IMR-90 (cell line): ENCODE results near the gene SLC25A25. TPM values are rescaled to one million over a fixed set of nuclear protein-coding genes. Genes with fewer than 3 reads are reported as not detected.

Experiments
- ATAC-seq: fragments of 200-7000 bp; cut with Tn5 transposase; 2 replicates; pipeline ENCODE4 v1.9.1; 2020; ENCODE audit warnings: low read depth, mild to moderate bottlenecking, moderate library complexity
- BruUV-seq: library from RNA; stranded (reverse); fragments of 400-500 nt; replicated peaks from 2 replicates; lab custom pipeline; 2021; lab: Mats Ljungman, UMichigan
- CTCF ChIA-PET: fragments of 300-600 bp; formaldehyde crosslinking; extraction: SDS; loops from one replicate; lab custom pipeline; 2021; ENCODE audit warnings: antibody characterized with exemption; lab: Yijun Ruan, JAX
- POLR2A ChIA-PET: fragments of 300-600 bp; sonication (Branson Sonifier 250); formaldehyde crosslinking; loops from one replicate; lab custom pipeline; 2022; ENCODE audit warnings: antibody characterized with exemption; ENCODE audit not compliant: unreplicated experiment; lab: Charles Lee
- DNase-seq: peaks from one replicate; pipeline ENCODE4 v3.0.0; 2013
- H2AFZ ChIP-seq: replicated peaks from 2 replicates; pipeline ENCODE3; 2013; ENCODE audit warnings: low read length, mild to moderate bottlenecking; ENCODE audit not compliant: poor library complexity
- H2AK5ac ChIP-seq: 2 replicates; pipeline ENCODE4 v1.6.1; 2013; ENCODE audit warnings: low read depth, low read length, inconsistent platforms
- H2AK9ac ChIP-seq: replicated peaks from 2 replicates; pipeline ENCODE3; 2013; ENCODE audit warnings: mild to moderate bottlenecking, low read depth, low read length, moderate library complexity; ENCODE audit not compliant: poor library complexity
- H2BK120ac ChIP-seq: 2 replicates; pipeline ENCODE4 v1.6.1; 2013; ENCODE audit warnings: low read depth, low read length, inconsistent platforms
- H2BK15ac ChIP-seq: 3 replicates; pipeline ENCODE4 v1.6.1; 2013; ENCODE audit warnings: low read depth, low read length, inconsistent platforms
- H2BK20ac ChIP-seq: 2 replicates; pipeline ENCODE4 v1.6.1; 2013; ENCODE audit warnings: low read depth, mild to moderate bottlenecking, inconsistent platforms, low read length, moderate library complexity
- H2BK5ac ChIP-seq: 2 replicates; pipeline ENCODE4 v1.6.1; 2013; ENCODE audit warnings: mild to moderate bottlenecking, low read depth, low read length, inconsistent platforms; ENCODE audit not compliant: poor library complexity, severe bottlenecking
- H3K14ac ChIP-seq: replicated peaks from 2 replicates; pipeline ENCODE4 v1.6.1; 2013; ENCODE audit warnings: low read depth, low read length, inconsistent platforms
- H3K18ac ChIP-seq: 2 replicates; pipeline ENCODE4 v1.6.1; 2013; ENCODE audit warnings: low read depth, low read length, control low read depth
- H3K23ac ChIP-seq: 2 replicates; pipeline ENCODE4 v1.6.1; 2013; ENCODE audit warnings: low read depth, low read length, inconsistent platforms
- H3K27ac ChIP-seq: 2 replicates; pipeline ENCODE4 v1.5.1; 2013; ENCODE audit warnings: mild to moderate bottlenecking, control low read depth, low read length; ENCODE audit not compliant: insufficient read depth
- H3K27me3 ChIP-seq: 2 replicates; pipeline ENCODE4 v1.6.1; 2013; ENCODE audit warnings: low read length; ENCODE audit not compliant: control insufficient read depth, insufficient read depth
- H3K36me3 ChIP-seq: 2 replicates; pipeline ENCODE4 v1.6.1; 2013; ENCODE audit warnings: low read length, mixed read lengths; ENCODE audit not compliant: control insufficient read depth, insufficient read depth
- H3K4ac ChIP-seq: 2 replicates; pipeline ENCODE4 v1.6.1; 2013; ENCODE audit warnings: low read depth, low read length, inconsistent platforms
- H3K4me1 ChIP-seq: 2 replicates; pipeline ENCODE4 v1.6.1; 2013; ENCODE audit warnings: low read length, mixed read lengths; ENCODE audit not compliant: control insufficient read depth, insufficient read depth
- H3K4me2 ChIP-seq: 2 replicates; pipeline ENCODE4 v1.6.1; 2013; ENCODE audit warnings: low read depth, mild to moderate bottlenecking, control low read depth, low read length, moderate library complexity
- H3K4me3 ChIP-seq: 2 replicates; pipeline ENCODE4 v1.5.1; 2013; ENCODE audit warnings: low read depth, mild to moderate bottlenecking, control low read depth, low read length, moderate library complexity; ENCODE audit not compliant: insufficient read depth
- H3K56ac ChIP-seq: 2 replicates; pipeline ENCODE4 v1.6.1; 2013; ENCODE audit warnings: low read length, inconsistent platforms; ENCODE audit not compliant: insufficient read depth; ENCODE audit errors: extremely low read depth
- H3K79me1 ChIP-seq, 2 experiments: 2 replicates each; pipeline ENCODE4 v1.6.1; 2013; ENCODE audit warnings: low read length in 2 of 2, inconsistent platforms in 1 of 2, low read depth in 1 of 2
- H3K9ac ChIP-seq: 2 replicates; pipeline ENCODE4 v1.6.1; 2013; ENCODE audit warnings: low read depth, low read length, control low read depth
- H3K9me1 ChIP-seq: 2 replicates; pipeline ENCODE4 v1.6.1; 2013; ENCODE audit warnings: low read length, inconsistent platforms; ENCODE audit not compliant: insufficient read depth
- H3K9me3 ChIP-seq: 2 replicates; pipeline ENCODE4 v1.6.1; 2013; ENCODE audit warnings: low read length; ENCODE audit not compliant: control insufficient read depth, insufficient read depth
- H4K20me1 ChIP-seq: 2 replicates; pipeline ENCODE4 v1.6.1; 2013; ENCODE audit warnings: low read length, inconsistent platforms; ENCODE audit not compliant: insufficient read depth
- H4K5ac ChIP-seq: 2 replicates; pipeline ENCODE4 v1.6.1; 2013; ENCODE audit warnings: mild to moderate bottlenecking, low read depth, low read length, control low read depth
- H4K8ac ChIP-seq, 2 experiments: 2 replicates each; pipeline ENCODE4 v1.6.1; 2013; ENCODE audit warnings: low read depth in 2 of 2, low read length in 2 of 2, control low read depth in 1 of 2, inconsistent platforms in 1 of 2
- H4K91ac ChIP-seq: 2 replicates; pipeline ENCODE4 v1.6.1; 2013; ENCODE audit warnings: low read depth, low read length, inconsistent platforms; ENCODE audit not compliant: insufficient read depth
- BHLHE40 ChIP-seq: fragments of 150-350 bp; IDR thresholded peaks from 2 replicates; pipeline ENCODE4 v1.6.1; 2016; ENCODE audit warnings: mild to moderate bottlenecking, low read depth, low read length
- CEBPB ChIP-seq: IDR thresholded peaks from 2 replicates; pipeline ENCODE4 v1.6.1; 2012; ENCODE audit warnings: low read depth, low read length, improper control_type of control experiment
- CHD1 ChIP-seq: IDR thresholded peaks from 2 replicates; pipeline ENCODE4 v1.6.1; 2012; ENCODE audit warnings: low read depth, low read length, improper control_type of control experiment
- MAFK ChIP-seq: IDR thresholded peaks from 2 replicates; pipeline ENCODE4 v1.6.1; 2012; ENCODE audit warnings: low read depth, low read length, improper control_type of control experiment
- MAZ ChIP-seq: IDR thresholded peaks from 2 replicates; pipeline ENCODE4 v1.6.1; 2012; ENCODE audit warnings: low read depth, mild to moderate bottlenecking, low read length, improper control_type of control experiment, moderate library complexity, borderline replicate concordance
- MXI1 ChIP-seq: IDR thresholded peaks from 2 replicates; pipeline ENCODE4 v1.6.1; 2012; ENCODE audit warnings: low read depth, mild to moderate bottlenecking, low read length, moderate library complexity, borderline replicate concordance
- NFE2L2 ChIP-seq: fragments of 150-350 bp; IDR thresholded peaks from 2 replicates; pipeline ENCODE4 v1.6.1; 2016; ENCODE audit warnings: low read depth, mild to moderate bottlenecking, low read length
- POLR2A ChIP-seq: IDR thresholded peaks from 2 replicates; pipeline ENCODE4 v1.6.1; 2012; ENCODE audit warnings: mild to moderate bottlenecking, low read depth, low read length
- RAD21 ChIP-seq: IDR thresholded peaks from 2 replicates; pipeline ENCODE4 v1.6.1; 2012; ENCODE audit warnings: low read length, improper control_type of control experiment
- RCOR1 ChIP-seq: IDR thresholded peaks from 2 replicates; pipeline ENCODE4 v1.6.1; 2012; ENCODE audit warnings: mild to moderate bottlenecking, low read length, improper control_type of control experiment; ENCODE audit not compliant: insufficient replicate concordance
- RFX5 ChIP-seq: IDR thresholded peaks from 2 replicates; pipeline ENCODE4 v1.8.0; 2012; ENCODE audit warnings: low read depth, mild to moderate bottlenecking, low read length, moderate library complexity
- SMC3 ChIP-seq: fragments of 150-350 bp; IDR thresholded peaks from 2 replicates; pipeline ENCODE4 v1.6.1; 2016; ENCODE audit warnings: low read depth, mild to moderate bottlenecking, antibody characterized with exemption, low read length, moderate library complexity
- WGBS, 2 experiments: methylation state at CpG; one replicate each; pipeline versions ENCODE4 v1.1.5 to v1.1.7; 2013; ENCODE audit warnings: missing lambda C conversion rate in 2 of 2; ENCODE audit not compliant: insufficient read length in 1 of 2; ENCODE audit errors: extremely low coverage in 2 of 2; 5-methylcytosine and 5-hydroxymethylcytosine counted together
- dilution Hi-C: fragments of 300-500 bp; cut with HindIII; formaldehyde crosslinking; loops from one replicate; pipeline ENCODE4 v1.14.3; 2018; ENCODE audit warnings: low sequenced_read_pairs; ENCODE audit not compliant: unreplicated experiment
- in situ Hi-C: fragments of 300-500 bp; cut with MboI; formaldehyde crosslinking; loops from 3 replicates; pipeline ENCODE4 v1.14.3; 2019; ENCODE audit warnings: low sequenced_read_pairs, inconsistent platforms, mixed read lengths
- intact Hi-C: fragments of 100-400 bp; cut with micrococcal nuclease; formaldehyde crosslinking; loops from 2 replicates; pipeline ENCODE4 v1.10.0; 2022
- polyA plus RNA-seq, 3 experiments: library from polyadenylated mRNA; depleted of rRNA; stranded (reverse); fragments of >200 nt; gene quantifications; 2 replicates each; pipeline ENCODE4 v1.2.3, GENCODE V29; 2012; ENCODE audit warnings: low replicate concordance in 1 of 3
- total RNA-seq: library from RNA; depleted of rRNA; stranded (reverse); fragments of >200 nt; gene quantifications from 2 replicates; pipeline ENCODE4 v1.2.3, GENCODE V29; 2012
- TF ChIP-seq, protein P1 (sequence below): conservative IDR thresholded peaks from 2 replicates; pipeline ENCODE4 v1.5.1; 2012; ENCODE audit warnings: mild to moderate bottlenecking, low read depth, low read length, improper control_type of control experiment
- TF ChIP-seq, protein P2 (sequence below): fragments of 150-350 bp; IDR thresholded peaks from 2 replicates; pipeline ENCODE4 v1.6.1; 2017; ENCODE audit warnings: mild to moderate bottlenecking, antibody characterized with exemption, low read length, low read depth
- TF ChIP-seq, protein P3 (sequence below): fragments of 150-350 bp; IDR thresholded peaks from 2 replicates; pipeline ENCODE4 v1.6.1; 2016; ENCODE audit warnings: low read depth, mild to moderate bottlenecking, low read length, moderate library complexity, borderline replicate concordance

SLC25A25 gene
- total and polyA plus RNA-seq, 2 of the 4 experiments (the other 2 are of a cell fraction): 14.0 to 17.9 TPM

GRCh38 chr9:128139621-128140020, 71.6 kb downstream of the SLC25A25 start:
- DNase-seq (no peak), ATAC-seq (no peak)
- no peak overlapping the region for H4K5ac ChIP-seq
- no peak overlapping the region for H3K4me2 ChIP-seq
- H3K14ac ChIP-seq: no peak overlapping the region
- BruUV-seq: no TSS peak
- H3K4me3 ChIP-seq: no peak overlapping the region
- POLR2A ChIA-PET: no interaction called here
- dilution Hi-C loops: no loop called here
- H2BK5ac ChIP-seq: no peak overlapping the region
- CTCF ChIA-PET: no interaction called here
- H3K27me3 ChIP-seq: peaks cover 5% of the 10 kb centered on the region
- 0 out of 2 replicates have a peak, but pooled peaks cover 4% of the 10 kb centered on the region for H4K20me1 ChIP-seq
- WGBS, 2 experiments: no CpG with 5 or more reads among the region's 16 CpGs
- no peaks in the 10 kb centered on the region for H3K79me1 ChIP-seq
- H3K4me1 ChIP-seq: peaks cover 6% of the 10 kb centered on the region
- no peak overlapping the region for H2BK120ac ChIP-seq
- H2BK20ac ChIP-seq: no peak overlapping the region
- no peak overlapping the region for H3K4ac ChIP-seq
- no peak overlapping the region for H2AK5ac ChIP-seq
- H3K9me1 ChIP-seq: peaks cover 11% of the 10 kb centered on the region
- no peak overlapping the region for H4K91ac ChIP-seq
- H3K23ac ChIP-seq: no peak overlapping the region
- H2AK9ac ChIP-seq: no peak overlapping the region
- TF ChIP-seq RCOR1 (no peak), MXI1 (no peak), RFX5 (no peak), MAZ (no peak), RAD21 (no peak), MAFK (no peak), POLR2A (no peak), SMC3 (no peak), CEBPB (no peak), CHD1 (no peak), BHLHE40 (no peak), NFE2L2 (no peak)
- TF ChIP-seq, protein P1, sequence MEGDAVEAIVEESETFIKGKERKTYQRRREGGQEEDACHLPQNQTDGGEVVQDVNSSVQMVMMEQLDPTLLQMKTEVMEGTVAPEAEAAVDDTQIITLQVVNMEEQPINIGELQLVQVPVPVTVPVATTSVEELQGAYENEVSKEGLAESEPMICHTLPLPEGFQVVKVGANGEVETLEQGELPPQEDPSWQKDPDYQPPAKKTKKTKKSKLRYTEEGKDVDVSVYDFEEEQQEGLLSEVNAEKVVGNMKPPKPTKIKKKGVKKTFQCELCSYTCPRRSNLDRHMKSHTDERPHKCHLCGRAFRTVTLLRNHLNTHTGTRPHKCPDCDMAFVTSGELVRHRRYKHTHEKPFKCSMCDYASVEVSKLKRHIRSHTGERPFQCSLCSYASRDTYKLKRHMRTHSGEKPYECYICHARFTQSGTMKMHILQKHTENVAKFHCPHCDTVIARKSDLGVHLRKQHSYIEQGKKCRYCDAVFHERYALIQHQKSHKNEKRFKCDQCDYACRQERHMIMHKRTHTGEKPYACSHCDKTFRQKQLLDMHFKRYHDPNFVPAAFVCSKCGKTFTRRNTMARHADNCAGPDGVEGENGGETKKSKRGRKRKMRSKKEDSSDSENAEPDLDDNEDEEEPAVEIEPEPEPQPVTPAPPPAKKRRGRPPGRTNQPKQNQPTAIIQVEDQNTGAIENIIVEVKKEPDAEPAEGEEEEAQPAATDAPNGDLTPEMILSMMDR: no peak
- TF ChIP-seq, protein P2, sequence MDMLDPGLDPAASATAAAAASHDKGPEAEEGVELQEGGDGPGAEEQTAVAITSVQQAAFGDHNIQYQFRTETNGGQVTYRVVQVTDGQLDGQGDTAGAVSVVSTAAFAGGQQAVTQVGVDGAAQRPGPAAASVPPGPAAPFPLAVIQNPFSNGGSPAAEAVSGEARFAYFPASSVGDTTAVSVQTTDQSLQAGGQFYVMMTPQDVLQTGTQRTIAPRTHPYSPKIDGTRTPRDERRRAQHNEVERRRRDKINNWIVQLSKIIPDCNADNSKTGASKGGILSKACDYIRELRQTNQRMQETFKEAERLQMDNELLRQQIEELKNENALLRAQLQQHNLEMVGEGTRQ: no peak
- TF ChIP-seq, protein P3, sequence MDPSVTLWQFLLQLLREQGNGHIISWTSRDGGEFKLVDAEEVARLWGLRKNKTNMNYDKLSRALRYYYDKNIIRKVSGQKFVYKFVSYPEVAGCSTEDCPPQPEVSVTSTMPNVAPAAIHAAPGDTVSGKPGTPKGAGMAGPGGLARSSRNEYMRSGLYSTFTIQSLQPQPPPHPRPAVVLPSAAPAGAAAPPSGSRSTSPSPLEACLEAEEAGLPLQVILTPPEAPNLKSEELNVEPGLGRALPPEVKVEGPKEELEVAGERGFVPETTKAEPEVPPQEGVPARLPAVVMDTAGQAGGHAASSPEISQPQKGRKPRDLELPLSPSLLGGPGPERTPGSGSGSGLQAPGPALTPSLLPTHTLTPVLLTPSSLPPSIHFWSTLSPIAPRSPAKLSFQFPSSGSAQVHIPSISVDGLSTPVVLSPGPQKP: no peak
- intact Hi-C loops: no loop called here
- H2AFZ ChIP-seq: no peak overlapping the region
- no peak overlapping the region for H3K18ac ChIP-seq
- no peak overlapping the region for H3K9ac ChIP-seq
- H2BK15ac ChIP-seq: no peak overlapping the region
- in situ Hi-C loops: no loop called here
- H3K9me3 ChIP-seq: no peaks in the 10 kb centered on the region
- H3K36me3 ChIP-seq: no peaks in the 10 kb centered on the region
- no peak overlapping the region for H4K8ac ChIP-seq
- H3K56ac ChIP-seq: no peak overlapping the region
- no peak overlapping the region for H3K27ac ChIP-seq
